K562 (cell line): Measurements from ENCODE around the gene FAM20C. TPM values are rescaled to one million over a fixed set of nuclear protein-coding genes. Genes with fewer than 3 reads are reported as not detected.

Experiments used
- ATAC-seq: fragments of 200-7000 bp; cut with Tn5 transposase; 3 replicates; pipeline ENCODE4 v1.9.1; 2020; ENCODE audit warnings: moderate library complexity
- BruUV-seq: library from RNA; stranded (reverse); fragments of 400-500 nt; replicated peaks from 2 replicates; lab custom pipeline; 2021; lab: Mats Ljungman, UMichigan
- CTCF ChIA-PET: fragments of 300-600 bp; formaldehyde crosslinking; extraction: SDS; loops from one replicate; lab custom pipeline; 2021; ENCODE audit warnings: low intra/inter-chr PET ratio; lab: Yijun Ruan, JAX
- POLR2A ChIA-PET: fragments of 300-600, 350-650 bp; sonication (Branson Sonifier 250); formaldehyde crosslinking; extraction: SDS; loops from one replicate; lab custom pipeline; 2021; ENCODE audit warnings: antibody characterized with exemption, inconsistent platforms; lab: Yijun Ruan, JAX
- DNase-seq, 4 experiments: peaks; one replicate each; pipeline versions ENCODE4 v3.0.0 to v3.0.0-alpha.2; 2011 to 2018; ENCODE audit warnings: low spot score in 3 of 4, mixed read lengths in 3 of 4; ENCODE audit errors: extremely low read depth in 1 of 4
- FAIRE-seq: peaks from 2 replicates; lab custom pipeline; 2011; peaks lifted over from hg19 to GRCh38; lab: Jason Lieb, UNC
- H2AFZ ChIP-seq: 2 replicates; pipeline ENCODE4 v1.6.0; 2011; ENCODE audit warnings: low read depth, low read length, control low read depth, inconsistent platforms
- H3K27ac ChIP-seq: fragments of 200-600 bp; 3 replicates; pipeline ENCODE4 v1.8.0; 2011; ENCODE audit warnings: low read depth, mild to moderate bottlenecking, control low read depth, inconsistent platforms, low read length, moderate library complexity, mixed read lengths; ENCODE audit errors: extremely low read depth
- H3K27me3 ChIP-seq, 2 experiments: fragments of 300-600 bp in 1 of 2; 2 replicates in 1 of 2; 3 replicates in 1 of 2; pipeline versions ENCODE4 v1.6.0 to v1.8.0; 2011; ENCODE audit warnings: inconsistent platforms in 2 of 2, low read length in 2 of 2, mild to moderate bottlenecking in 1 of 2, mixed read lengths in 1 of 2, moderate library complexity in 1 of 2; ENCODE audit not compliant: control insufficient read depth in 2 of 2, insufficient read depth in 2 of 2
- H3K36me3 ChIP-seq: fragments of 300-600 bp; 3 replicates; pipeline ENCODE4 v1.8.0; 2011; ENCODE audit warnings: mild to moderate bottlenecking, low read length, inconsistent platforms; ENCODE audit not compliant: control insufficient read depth, insufficient read depth
- H3K4me1 ChIP-seq, 2 experiments: fragments of 200-600 bp in 1 of 2; replicated peaks in 1 of 2; 2 replicates in 1 of 2; 3 replicates in 1 of 2; pipeline versions ENCODE4 v1.5.1 to v1.8.0; 2011; ENCODE audit warnings: inconsistent platforms in 2 of 2, low read length in 2 of 2, mild to moderate bottlenecking in 1 of 2, mixed read lengths in 1 of 2, moderate library complexity in 1 of 2; ENCODE audit not compliant: control insufficient read depth in 2 of 2, insufficient read depth in 2 of 2
- H3K4me2 ChIP-seq: 2 replicates; pipeline ENCODE4 v1.6.1; 2011; ENCODE audit warnings: low read length, control low read depth, inconsistent platforms, mixed read lengths; ENCODE audit not compliant: insufficient read depth
- H3K4me3 ChIP-seq: fragments of 200-600 bp; sonication (generic), shearing (Covaris generic); 2 replicates; pipeline ENCODE4 v1.5.1; 2016; ENCODE audit warnings: control low read depth, inconsistent platforms
- H3K79me2 ChIP-seq: fragments of 200-600 bp; 3 replicates; pipeline ENCODE4 v1.8.0; 2011; ENCODE audit warnings: low read length, inconsistent platforms; ENCODE audit not compliant: control insufficient read depth, insufficient read depth
- H3K9ac ChIP-seq, 2 experiments: 2 replicates each; pipeline versions ENCODE4 v1.6.0 to v1.6.1; 2011; ENCODE audit warnings: low read depth in 2 of 2, low read length in 2 of 2, control low read depth in 1 of 2, inconsistent platforms in 1 of 2, mild to moderate bottlenecking in 1 of 2, mixed read lengths in 1 of 2; ENCODE audit not compliant: insufficient read depth in 1 of 2
- H3K9me1 ChIP-seq: one replicate; pipeline ENCODE4 v1.6.0; 2011; ENCODE audit warnings: inconsistent platforms, mild to moderate bottlenecking, low read length, moderate library complexity; ENCODE audit not compliant: control insufficient read depth, insufficient read depth
- H3K9me3 ChIP-seq: replicated peaks from 2 replicates; pipeline ENCODE4 v1.5.1; 2011; ENCODE audit warnings: low read depth, low read length, inconsistent platforms; ENCODE audit not compliant: control insufficient read depth, insufficient read depth
- H4K20me1 ChIP-seq: replicated peaks from 2 replicates; pipeline ENCODE4 v1.6.1; 2011; ENCODE audit warnings: low read length, inconsistent platforms, mixed read lengths; ENCODE audit not compliant: control insufficient read depth, insufficient read depth
- ELF2 ChIP-seq: fragments of 250-450 bp; sonication (Bioruptor Pico); IDR thresholded peaks from 2 replicates; pipeline ENCODE4 v1.5.0; 2021; ENCODE audit warnings: mild to moderate bottlenecking
- FOXK1 ChIP-seq: sonication (generic); formaldehyde crosslinking; IDR thresholded peaks from 2 replicates; pipeline ENCODE4 v1.8.0; 2022; ENCODE audit warnings: missing genetic modification reagents, mild to moderate bottlenecking, borderline replicate concordance
- IFI16 ChIP-seq: fragments of 250-450 bp; sonication (Bioruptor Pico); IDR thresholded peaks from 2 replicates; pipeline ENCODE4 v2.1.2; 2022; ENCODE audit warnings: mild to moderate bottlenecking, inconsistent platforms
- MAZ ChIP-seq, 2 experiments: fragments of 450-650 bp in 1 of 2; sonication (generic) in 1 of 2; formaldehyde crosslinking; IDR thresholded peaks in 1 of 2; conservative IDR thresholded peaks in 1 of 2; 2 replicates each; pipeline versions ENCODE4 v1.4.0 to v1.5.0; 2020; ENCODE audit warnings: mild to moderate bottlenecking in 1 of 2, missing genetic modification reagents in 1 of 2
- NCOA4 ChIP-seq: fragments of 450-650 bp; IDR thresholded peaks from 2 replicates; pipeline ENCODE4 v1.6.1; 2018; ENCODE audit warnings: mild to moderate bottlenecking; ENCODE audit not compliant: partially characterized antibody
- ZNF551 ChIP-seq: fragments of 250-450 bp; sonication (Bioruptor Pico); IDR thresholded peaks from 2 replicates; pipeline ENCODE4 v1.5.0; 2021; ENCODE audit warnings: mild to moderate bottlenecking, moderate library complexity
- WGBS: fragments of 100-300 bp; shearing (Covaris generic); methylation state at CpG from one replicate; pipeline ENCODE4 v1.1.6; 2016; ENCODE audit warnings: low coverage, mixed read lengths; ENCODE audit not compliant: insufficient coverage; ENCODE audit errors: missing lambda C conversion rate; 5-methylcytosine and 5-hydroxymethylcytosine counted together
- in situ Hi-C: fragments of 300-500 bp; cut with MboI; formaldehyde crosslinking; loops from 4 replicates; pipeline ENCODE4 v1.15.0; 2018; ENCODE audit warnings: inconsistent platforms, mixed read lengths
- intact Hi-C: fragments of 100-400 bp; cut with micrococcal nuclease; formaldehyde crosslinking; loops from 2 replicates; pipeline ENCODE4 v1.14.2; 2022
- polyA plus RNA-seq, 8 experiments: library from polyadenylated mRNA; depleted of rRNA in 4 of 8; stranded (reverse) in 5 of 8; unstranded in 3 of 8; fragments of >200 nt; fragmentation: Nextera tagmentation in 2 of 8; fragmentation: Illumina TruSeq in 1 of 8; extraction: Ambion mirVana in 2 of 8; extraction: Trizol in 1 of 8; gene quantifications; 2 replicates each; pipeline versions ENCODE4 v1.2.1 to v1.2.3, GENCODE V29; 2011 to 2014; ENCODE audit warnings: inconsistent platforms in 1 of 8, missing spikeins in 1 of 8
- total RNA-seq, 7 experiments: library from RNA; depleted of rRNA in 6 of 7; stranded (reverse); fragments of >200 nt in 6 of 7; fragmentation: Illumina TruSeq in 2 of 7; extraction: Trizol in 2 of 7; gene quantifications; 2 replicates each; pipeline versions ENCODE4 v1.2.1 to v1.2.3, GENCODE V29; 2011 to 2021; ENCODE audit warnings: low replicate concordance in 1 of 7

Gene FAM20C
- total and polyA plus RNA-seq, 9 of the 15 experiments (the other 6 are each of a cell fraction or from before 2014, with no cell fraction given): 0.09 TPM; not detected in 8

- DNase-seq (no peak), FAIRE-seq (no peak), ATAC-seq (no peak)
- in situ Hi-C loops (no loop called here), intact Hi-C loops (no loop called here)
- no peak overlapping the region for H3K4me3 ChIP-seq
- peaks cover 6% of the 10 kb centered on the region for H3K9me1 ChIP-seq
- no peak overlapping the region for H3K27ac ChIP-seq
- 4% methylated on average over 13 of the region's 13 CpGs for WGBS
- no peak overlapping the region for H3K4me2 ChIP-seq
- H4K20me1 ChIP-seq: peaks cover 11% of the 10 kb centered on the region; the same call in 1 of the 2 replicates
- no peak overlapping the region for H2AFZ ChIP-seq
- peaks cover 0 to 9% of the 10 kb centered on the region in 2 experiments; a peak in 1 of 5 replicates for H3K4me1 ChIP-seq
- H3K36me3 ChIP-seq: no peaks in the 10 kb centered on the region
- no peak for TF ChIP-seq NCOA4
- TF ChIP-seq FOXK1: no peak
- TF ChIP-seq ZNF551: no peak
- no peak for TF ChIP-seq IFI16 (CRISPR knock-in tag)
- no peak for TF ChIP-seq ELF2
- no peak for TF ChIP-seq MAZ (CRISPR knock-in tag; conservative IDR thresholded peaks at IDR 0.05 in 1 of 2, IDR thresholded peaks at IDR 0.05 in 1 of 2)
- POLR2A ChIA-PET: interaction anchor here (1.2 kb wide), 1 partner anchor 11 kb away, joined by 3 read pairs; no protein-coding TSS in a partner anchor
- no TSS peak for BruUV-seq
- H3K9me3 ChIP-seq: no peaks in the 10 kb centered on the region
- CTCF ChIA-PET: no interaction called here
- peaks cover 96 to 97% of the 10 kb centered on the region in 2 experiments for H3K27me3 ChIP-seq
- H3K79me2 ChIP-seq: no peaks in the 10 kb centered on the region
- no peak overlapping the region for H3K9ac ChIP-seq
Observed at GRCh38 chr7:158771-159170, 33.6 kb upstream of the FAM20C start.
